Glutamatergic neuron (in vitro differentiated cells): ENCODE results near the gene TSPAN17. TPM values are rescaled to one million over a fixed set of nuclear protein-coding genes. Genes with fewer than 3 reads are reported as not detected.
A peak's percentile ranks its signal among the peaks of the same experiment; 100 is the strongest.

Experiments
- DNase-seq: peaks from one replicate; pipeline ENCODE4 v3.0.0; 2022
- H3K27ac Mint-ChIP-seq: one replicate; pipeline ENCODE4 v1.8.0; 2020; ENCODE audit warnings: mild to moderate bottlenecking, mixed read lengths, inconsistent platforms; ENCODE audit not compliant: unreplicated experiment
- H3K27me3 Mint-ChIP-seq: one replicate; pipeline ENCODE4 v1.8.0; 2020; ENCODE audit warnings: mild to moderate bottlenecking, moderate library complexity, mixed read lengths, inconsistent platforms; ENCODE audit not compliant: unreplicated experiment
- H3K36me3 Mint-ChIP-seq: one replicate; pipeline ENCODE4 v1.8.0; 2020; ENCODE audit warnings: mild to moderate bottlenecking, mixed read lengths, inconsistent platforms; ENCODE audit not compliant: unreplicated experiment
- H3K4me1 Mint-ChIP-seq: one replicate; pipeline ENCODE4 v1.8.0; 2020; ENCODE audit warnings: mild to moderate bottlenecking, low read depth, mixed read lengths, inconsistent platforms; ENCODE audit not compliant: unreplicated experiment
- H3K4me3 Mint-ChIP-seq: one replicate; pipeline ENCODE4 v1.8.0; 2020; ENCODE audit warnings: mild to moderate bottlenecking, mixed read lengths, inconsistent platforms; ENCODE audit not compliant: unreplicated experiment
- H3K9me3 Mint-ChIP-seq: one replicate; pipeline ENCODE4 v1.8.0; 2020; ENCODE audit warnings: mild to moderate bottlenecking, moderate library complexity, mixed read lengths, inconsistent platforms; ENCODE audit not compliant: unreplicated experiment
- CTCF ChIP-seq: fragments of 200-600 bp; sonication (generic); IDR thresholded peaks from one replicate; pipeline ENCODE4 v1.5.0; 2021; ENCODE audit not compliant: partially characterized antibody, unreplicated experiment
- total RNA-seq: library from RNA; stranded (reverse); fragmentation: NEBNext Ultra II Directional; extraction: Animal tissue kit (Norgen Biotek cat#: 25700); gene quantifications from one replicate; pipeline ENCODE4 v1.2.1, GENCODE V29; 2021; ENCODE audit not compliant: unreplicated experiment

TSPAN17 gene
- total RNA-seq, 1 donor from 2014 or later, result 97.2 TPM

GRCh38 chr5:176648474-176649194 is 1.4 kb downstream of the TSPAN17 start:
- H3K4me3 Mint-ChIP-seq, result peak overlapping the region; percentile 94
- no peak for TF ChIP-seq CTCF
- peaks cover 23% of the 10 kb centered on the region for H3K27me3 Mint-ChIP-seq
- peaks cover 41% of the 10 kb centered on the region for H3K4me1 Mint-ChIP-seq
- peaks cover 4% of the 10 kb centered on the region for H3K9me3 Mint-ChIP-seq
- peak overlapping the region; percentile 3 for H3K27ac Mint-ChIP-seq
- peaks cover 5% of the 10 kb centered on the region for H3K36me3 Mint-ChIP-seq
- no peak for DNase-seq

GRCh38 chr5:176650354-176650884 is 3.1 kb downstream of the TSPAN17 start:
- peak overlapping the region; percentile 52 for H3K4me3 Mint-ChIP-seq
- H3K36me3 Mint-ChIP-seq, result peaks cover 7% of the 10 kb centered on the region
- DNase-seq, result no peak
- TF ChIP-seq CTCF, result no peak
- H3K27ac Mint-ChIP-seq, result no peak overlapping the region
- peaks cover 42% of the 10 kb centered on the region for H3K4me1 Mint-ChIP-seq
- H3K9me3 Mint-ChIP-seq, result peaks cover 5% of the 10 kb centered on the region
- H3K27me3 Mint-ChIP-seq, result peaks cover 26% of the 10 kb centered on the region

- no peak for TF ChIP-seq CTCF
- peaks cover 4% of the 10 kb centered on the region for H3K9me3 Mint-ChIP-seq
- H3K4me3 Mint-ChIP-seq, result no peak overlapping the region
- H3K4me1 Mint-ChIP-seq, result peaks cover 36% of the 10 kb centered on the region
- no peak for DNase-seq
- H3K27me3 Mint-ChIP-seq, result peaks cover 22% of the 10 kb centered on the region
- H3K27ac Mint-ChIP-seq, result peak overlapping the region; percentile 22
- H3K36me3 Mint-ChIP-seq, result peaks cover 7% of the 10 kb centered on the region
Measured at GRCh38 chr5:176651472-176651980, 4.2 kb downstream of the TSPAN17 start.

GRCh38 chr5:176652136-176652535 is 4.9 kb downstream of the TSPAN17 start:
- Mint-ChIP-seq H3K36me3 (peaks cover 7% of the 10 kb centered on the region), H3K4me1 (peaks cover 34% of the 10 kb centered on the region), H3K27me3 (peaks cover 21% of the 10 kb centered on the region), H3K9me3 (peaks cover 4% of the 10 kb centered on the region), H3K4me3 (no peak overlapping the region), H3K27ac (peak overlapping the region; percentile 17)
- TF ChIP-seq CTCF, result no peak
- no peak for DNase-seq
